HG02970 (cell line): ENCODE results near the gene GNPAT.

ENCODE experiments used
- ATAC-seq: cut with Tn5 transposase; IDR thresholded peaks from one replicate; pipeline ENCODE4 v1.9.1; 2021; ENCODE audit warnings: mild to moderate bottlenecking, moderate library complexity, moderate number of reproducible peaks; ENCODE audit not compliant: unreplicated experiment, low FRiP score

The GNPAT gene

DNA sequence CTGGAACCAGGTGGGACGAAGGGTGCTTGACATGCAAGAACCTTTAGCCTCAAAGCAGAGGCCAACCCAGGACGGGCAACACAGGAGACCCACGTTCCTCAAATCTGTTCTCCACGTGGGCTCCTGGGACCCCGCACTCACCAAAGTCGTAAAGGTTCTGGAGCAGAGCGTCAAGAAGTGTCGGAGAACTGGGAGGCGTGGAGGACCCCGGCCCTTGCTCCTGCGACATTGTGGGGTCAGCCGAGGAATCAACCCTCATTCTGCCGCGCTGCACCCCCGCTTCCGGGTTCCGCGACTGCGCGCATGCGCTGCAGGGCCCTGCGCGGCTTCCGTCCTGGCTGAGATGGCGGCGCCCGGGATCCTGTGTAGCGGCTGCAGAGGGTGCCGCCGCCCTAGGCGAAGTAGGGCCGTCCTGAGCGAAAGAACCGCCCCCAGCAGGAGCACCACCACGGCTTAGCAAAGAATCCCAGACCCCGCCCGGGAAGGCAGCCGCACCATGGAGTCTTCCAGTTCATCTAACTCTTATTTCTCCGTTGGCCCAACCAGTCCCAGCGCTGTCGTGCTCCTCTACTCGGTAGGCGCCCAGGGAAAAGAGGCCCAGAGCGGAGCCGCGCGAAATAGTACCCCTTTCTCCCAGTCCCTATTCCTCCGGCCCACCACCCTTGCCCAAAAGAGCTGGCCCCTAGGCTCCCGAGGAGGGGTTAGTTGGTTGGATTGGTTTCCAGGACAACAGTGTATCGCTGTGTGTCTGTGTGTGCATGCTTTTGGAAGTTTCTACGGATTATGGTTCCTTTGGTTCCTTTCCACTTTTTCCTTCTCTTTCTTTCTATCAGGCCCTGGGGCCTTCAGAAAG is at the start of gene GNPAT:
Gene GNPAT (plus strand): TSS at position 330 of the 853 bp plus-strand sequence. CDS start 167 bp downstream, at position 497.
- peak; percentile 99 for ATAC-seq

GRCh38 chr1:231192620-231193163 is 48.3 kb upstream of the GNPAT start:
- no peak for ATAC-seq

DNA sequence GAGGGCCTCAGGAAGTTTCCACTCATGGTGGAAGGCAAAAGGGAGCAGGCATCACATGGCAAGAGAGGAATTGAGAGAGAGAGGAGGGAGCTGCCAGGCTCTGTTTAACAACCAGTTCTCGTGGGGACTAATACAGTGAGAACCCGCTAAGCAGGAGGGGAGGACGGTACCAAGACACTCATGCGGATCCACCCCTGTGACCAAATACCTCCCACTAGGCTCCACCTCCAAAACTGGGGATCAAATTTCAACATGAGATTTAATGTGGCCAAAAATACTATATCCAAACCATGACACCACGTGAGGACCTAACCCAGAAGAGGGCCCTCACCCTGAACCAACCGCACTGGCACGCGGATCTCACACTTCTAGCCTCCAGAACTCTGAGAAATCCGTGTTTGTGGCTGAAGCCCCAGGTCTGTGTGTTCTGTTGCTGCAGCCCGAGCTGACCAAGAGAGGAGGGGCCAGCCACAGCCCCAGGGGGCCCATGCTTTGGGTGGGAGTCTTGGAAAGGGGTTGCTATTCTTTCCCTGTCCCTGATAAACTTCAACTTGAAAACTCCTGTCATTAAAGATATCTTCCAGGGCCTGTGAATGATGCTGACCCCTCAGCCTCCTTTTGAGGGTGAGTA is 47.2 kb upstream of the GNPAT start:
- no peak for ATAC-seq

- ATAC-seq = no peak
These were observed 46.6 kb upstream of the GNPAT start for GRCh38 chr1:231194476-231194842.

- no peak for ATAC-seq
These were observed 46.0 kb upstream of the GNPAT start for GRCh38 chr1:231194843-231195516.

DNA sequence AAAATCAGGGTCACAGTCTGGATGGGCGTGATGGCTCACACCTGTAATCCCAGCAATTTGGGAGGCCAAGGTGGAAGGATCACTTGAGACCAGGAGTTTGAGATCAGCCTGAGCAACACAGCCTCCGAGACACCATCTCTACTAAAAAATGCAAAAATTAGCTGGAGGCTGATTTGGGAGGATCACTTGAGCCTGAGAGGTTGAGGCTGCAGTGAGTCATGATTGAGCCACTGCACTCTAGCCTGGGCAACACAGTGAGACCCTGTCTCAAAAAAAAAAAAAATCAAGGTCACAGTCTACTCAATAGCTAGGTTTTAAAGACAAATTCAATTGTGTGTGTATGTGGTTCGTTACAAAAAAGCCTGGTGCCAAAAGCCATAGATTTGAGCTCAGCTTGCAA is 44.7 kb upstream of the GNPAT start:
- ATAC-seq = no peak

GRCh38 chr1:231196728-231197127 is 44.3 kb upstream of the GNPAT start:
- ATAC-seq = no peak

- no peak for ATAC-seq
These were observed 41.1 kb upstream of the GNPAT start for GRCh38 chr1:231199868-231200267.

DNA sequence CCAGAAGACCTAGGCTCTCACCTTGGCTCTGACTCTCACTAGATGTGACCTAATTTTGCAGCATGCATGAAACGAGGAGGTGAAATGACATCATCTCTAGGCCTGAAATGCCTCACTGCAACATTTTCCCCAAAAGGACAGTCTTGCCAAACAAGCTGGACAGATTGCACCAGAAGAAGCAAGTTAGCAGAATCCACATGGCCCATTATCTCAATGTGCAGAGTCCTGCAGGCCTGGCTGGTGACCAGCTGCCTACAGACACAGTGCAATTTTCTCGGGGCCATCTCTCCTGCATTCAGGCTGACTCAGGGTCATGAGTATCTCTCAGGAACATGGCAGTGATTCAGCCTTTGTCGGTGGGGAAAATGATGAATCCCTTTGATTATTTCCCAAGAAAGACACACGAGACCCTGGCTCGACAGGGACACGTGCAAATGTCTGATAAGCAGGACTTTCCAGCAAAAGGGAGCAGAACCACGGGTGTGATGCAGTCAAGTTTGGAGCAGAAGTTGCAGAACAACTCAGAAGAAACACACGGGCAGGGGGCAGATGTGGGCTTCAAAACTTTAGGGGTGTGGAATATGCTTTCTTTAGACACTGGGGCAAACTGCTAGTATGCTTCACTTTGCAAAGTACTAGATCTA is 40.5 kb upstream of the GNPAT start:
- no peak for ATAC-seq

GRCh38 chr1:231201375-231201978 is 39.5 kb upstream of the GNPAT start:
- no peak for ATAC-seq

DNA sequence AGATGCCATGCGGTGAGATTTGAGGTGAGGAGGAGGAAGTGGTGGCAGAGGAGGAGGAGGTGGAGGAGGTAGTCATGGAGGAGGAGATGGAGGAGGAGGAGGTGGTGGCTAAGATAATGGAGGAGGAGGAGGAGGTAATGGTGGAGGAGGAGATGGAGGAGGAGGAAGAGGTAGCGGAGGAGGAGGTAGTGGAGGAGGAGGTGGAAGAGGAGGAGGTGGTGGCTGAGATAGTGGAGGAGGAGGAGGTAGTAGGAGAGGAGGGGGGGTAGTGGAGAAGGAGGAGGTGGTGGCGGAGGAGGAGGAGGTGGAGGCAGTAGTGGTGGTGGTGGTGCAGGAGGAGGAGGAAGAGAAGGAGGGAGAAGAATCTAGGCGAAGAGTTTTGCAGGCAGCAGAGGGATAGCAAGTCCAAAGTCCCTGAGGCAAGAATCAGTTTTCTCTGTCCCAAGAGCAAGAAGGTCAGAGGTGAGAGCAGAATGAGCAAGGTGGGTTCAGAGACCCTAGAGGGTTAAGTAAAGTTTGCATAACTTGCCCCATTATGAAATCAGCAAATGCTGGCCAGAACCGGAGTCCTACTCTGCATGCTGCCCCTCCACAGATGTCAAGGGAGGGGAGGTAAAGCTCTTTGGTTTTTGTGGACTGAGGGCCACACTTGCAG is 38.9 kb upstream of the GNPAT start:
- no peak for ATAC-seq

DNA sequence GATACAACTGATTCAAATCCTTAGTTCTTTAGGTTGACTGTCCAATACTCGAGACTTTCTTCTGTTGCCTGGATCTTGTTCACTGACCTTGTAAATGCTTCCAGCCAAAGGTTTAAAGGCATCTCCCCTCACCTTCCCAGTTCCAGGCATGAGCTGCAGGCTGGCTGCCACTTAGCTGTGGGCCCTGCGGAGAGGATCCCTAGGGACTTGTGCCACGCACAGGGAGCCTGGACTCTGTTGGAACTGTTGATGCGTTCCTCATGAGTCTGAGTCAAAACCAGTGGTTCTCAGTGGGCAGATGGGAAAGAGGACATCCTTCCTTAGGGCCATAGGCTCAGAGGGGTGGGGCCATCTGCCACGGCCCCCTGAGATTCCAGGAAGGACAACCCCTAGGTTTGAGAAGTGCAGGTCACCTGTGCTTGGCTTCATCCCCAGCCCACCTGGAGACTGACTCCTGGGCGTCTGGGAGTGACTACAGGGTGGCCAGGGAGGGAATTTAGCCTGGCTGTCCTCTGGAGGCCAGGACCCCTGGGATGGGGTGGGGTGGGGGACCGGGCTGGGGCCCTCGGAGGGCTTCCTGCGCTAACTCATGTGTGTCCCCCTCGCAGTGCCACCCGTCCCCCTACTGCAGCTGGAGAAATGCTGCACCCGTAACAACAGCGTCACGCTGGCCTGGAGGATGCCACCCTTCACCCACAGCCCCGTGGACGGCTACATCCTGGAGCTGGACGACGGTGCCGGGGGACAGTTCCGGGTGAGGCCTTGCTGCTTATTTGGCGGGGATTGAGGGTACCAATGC is 37.6 kb upstream of the GNPAT start:
- ATAC-seq = no peak

GRCh38 chr1:231206856-231207255 is 34.2 kb upstream of the GNPAT start:
- ATAC-seq = no peak

DNA sequence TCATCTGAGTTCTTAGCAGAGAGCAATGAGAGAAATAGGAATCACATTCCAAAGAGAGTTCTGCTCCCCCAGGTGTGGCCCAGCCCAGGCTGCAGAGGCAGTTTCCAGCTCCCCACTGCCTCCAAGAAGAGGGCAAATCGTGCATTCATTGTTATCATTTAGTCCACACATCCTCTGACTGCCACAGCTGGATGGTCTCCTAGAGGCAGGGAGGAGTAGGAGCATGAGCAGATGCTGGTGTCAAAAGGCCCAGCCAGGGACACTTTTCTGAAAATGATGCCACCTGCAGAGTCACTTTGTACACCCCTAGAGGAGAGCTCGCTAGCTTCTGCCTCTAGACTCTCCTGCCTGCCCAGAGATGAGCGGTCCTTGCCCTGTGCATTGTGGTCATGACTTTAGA is 33.6 kb upstream of the GNPAT start:
- ATAC-seq = no peak

- ATAC-seq = no peak
These were observed 32.0 kb upstream of the GNPAT start for GRCh38 chr1:231208980-231209379.

DNA sequence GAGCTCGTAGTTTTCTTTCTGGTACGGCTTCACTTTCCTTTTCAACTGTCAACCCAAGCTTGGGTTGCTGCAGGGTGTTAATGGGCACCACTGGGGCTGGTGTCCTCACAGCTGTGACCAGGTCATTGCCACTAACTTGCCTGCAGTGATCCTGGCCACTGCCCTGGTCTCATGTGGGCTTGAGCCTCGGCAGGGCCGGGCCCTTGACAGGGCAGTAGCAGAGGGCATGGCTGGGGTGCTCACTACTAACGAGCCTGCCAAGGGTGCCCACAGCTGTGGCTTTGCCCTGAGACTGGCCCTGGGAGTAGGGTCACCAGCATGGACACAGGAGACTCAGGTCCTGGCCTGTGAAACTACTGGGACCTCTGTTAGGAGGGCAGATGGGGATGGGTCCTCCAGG is 31.5 kb upstream of the GNPAT start:
- ATAC-seq = no peak

GRCh38 chr1:231210126-231210525 is 30.9 kb upstream of the GNPAT start:
- no peak for ATAC-seq

- ATAC-seq = peak; percentile 93
These were observed 29.8 kb upstream of the GNPAT start for GRCh38 chr1:231211005-231211857.
